ENCODE results near the gene HBG1. TPM values are rescaled to one million over a fixed set of nuclear protein-coding genes. Genes with fewer than 3 reads are reported as not detected.
"Not testable (repeated sequence)": the region's sequence is repeated elsewhere in the genome, so short reads cannot be mapped to it uniquely, and the experiment has no call there.

HBG1 gene
- total RNA-seq, 1 donor from 2014 or later = not detected

DNA sequence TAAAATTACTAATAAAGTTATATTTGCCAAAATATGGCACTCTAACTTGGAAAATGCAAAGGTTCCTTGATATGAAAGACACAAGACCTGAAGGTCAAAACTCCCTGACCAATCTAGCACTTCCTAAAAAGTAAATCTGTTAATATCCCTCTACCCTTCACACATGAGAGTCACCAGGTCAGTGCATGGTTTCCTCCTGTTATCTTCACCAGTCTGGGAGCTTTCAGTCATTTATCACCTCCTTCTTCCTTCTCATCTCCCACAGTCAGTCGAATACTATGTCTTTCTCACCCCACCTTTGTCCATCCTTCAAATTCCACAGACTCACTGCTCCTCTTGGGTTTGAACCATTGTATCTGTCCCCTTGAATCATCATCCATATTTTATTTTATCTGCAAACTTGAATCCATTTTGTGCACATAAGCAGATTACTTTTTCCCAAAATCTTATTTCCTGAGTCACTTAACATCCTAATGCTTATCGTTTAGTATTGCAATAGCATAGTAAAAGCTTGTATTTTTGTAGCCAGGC is 17.4 kb upstream of the HBG1 start:
- Mint-ChIP-seq H3K27ac (ENCODE audit: unreplicated experiment) (no peak overlapping the region), H3K27me3 (ENCODE audit: low read depth) (peaks cover 45% of the 10 kb centered on the region), H3K36me3 (ENCODE audit: low read depth) (no peaks in the 10 kb centered on the region), H3K9me3 (ENCODE audit: low read depth) (peaks cover 2% of the 10 kb centered on the region), H3K4me3 (ENCODE audit: unreplicated experiment) (no peak overlapping the region), H3K4me1 (ENCODE audit: low read depth) (no peaks in the 10 kb centered on the region)
- no peak for DNase-seq (ENCODE audit: low spot score)
- TF ChIP-seq, protein P1, sequence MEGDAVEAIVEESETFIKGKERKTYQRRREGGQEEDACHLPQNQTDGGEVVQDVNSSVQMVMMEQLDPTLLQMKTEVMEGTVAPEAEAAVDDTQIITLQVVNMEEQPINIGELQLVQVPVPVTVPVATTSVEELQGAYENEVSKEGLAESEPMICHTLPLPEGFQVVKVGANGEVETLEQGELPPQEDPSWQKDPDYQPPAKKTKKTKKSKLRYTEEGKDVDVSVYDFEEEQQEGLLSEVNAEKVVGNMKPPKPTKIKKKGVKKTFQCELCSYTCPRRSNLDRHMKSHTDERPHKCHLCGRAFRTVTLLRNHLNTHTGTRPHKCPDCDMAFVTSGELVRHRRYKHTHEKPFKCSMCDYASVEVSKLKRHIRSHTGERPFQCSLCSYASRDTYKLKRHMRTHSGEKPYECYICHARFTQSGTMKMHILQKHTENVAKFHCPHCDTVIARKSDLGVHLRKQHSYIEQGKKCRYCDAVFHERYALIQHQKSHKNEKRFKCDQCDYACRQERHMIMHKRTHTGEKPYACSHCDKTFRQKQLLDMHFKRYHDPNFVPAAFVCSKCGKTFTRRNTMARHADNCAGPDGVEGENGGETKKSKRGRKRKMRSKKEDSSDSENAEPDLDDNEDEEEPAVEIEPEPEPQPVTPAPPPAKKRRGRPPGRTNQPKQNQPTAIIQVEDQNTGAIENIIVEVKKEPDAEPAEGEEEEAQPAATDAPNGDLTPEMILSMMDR (IDR thresholded peaks at IDR 0.05) = no peak

DNA sequence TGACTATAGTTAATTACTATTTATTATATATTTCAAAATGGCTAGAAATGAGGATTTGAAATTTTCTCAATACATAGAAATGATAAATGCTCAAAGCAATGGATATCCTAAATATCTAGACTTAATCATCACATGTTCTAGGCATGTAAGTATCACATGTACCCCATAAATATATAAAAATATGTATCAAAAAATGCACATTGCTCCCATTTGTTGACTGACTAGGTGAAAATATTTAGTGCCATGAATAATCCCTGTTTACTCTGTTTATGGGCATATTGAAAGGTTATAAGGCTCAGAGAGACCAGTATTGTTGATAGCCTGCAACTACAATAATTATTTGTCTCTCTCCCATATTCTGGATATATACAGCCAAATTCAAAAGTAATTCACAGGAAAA is 17.0 kb upstream of the HBG1 start:
- Mint-ChIP-seq H3K9me3 (ENCODE audit: low read depth) (peaks cover 2% of the 10 kb centered on the region), H3K27ac (ENCODE audit: unreplicated experiment) (no peak overlapping the region), H3K4me1 (ENCODE audit: low read depth) (no peaks in the 10 kb centered on the region), H3K27me3 (ENCODE audit: low read depth) (peaks cover 45% of the 10 kb centered on the region), H3K36me3 (ENCODE audit: low read depth) (no peaks in the 10 kb centered on the region), H3K4me3 (ENCODE audit: unreplicated experiment) (no peak overlapping the region)
- TF ChIP-seq, protein P1 (IDR thresholded peaks at IDR 0.05) = no peak
- no peak for DNase-seq (ENCODE audit: low spot score)

DNA sequence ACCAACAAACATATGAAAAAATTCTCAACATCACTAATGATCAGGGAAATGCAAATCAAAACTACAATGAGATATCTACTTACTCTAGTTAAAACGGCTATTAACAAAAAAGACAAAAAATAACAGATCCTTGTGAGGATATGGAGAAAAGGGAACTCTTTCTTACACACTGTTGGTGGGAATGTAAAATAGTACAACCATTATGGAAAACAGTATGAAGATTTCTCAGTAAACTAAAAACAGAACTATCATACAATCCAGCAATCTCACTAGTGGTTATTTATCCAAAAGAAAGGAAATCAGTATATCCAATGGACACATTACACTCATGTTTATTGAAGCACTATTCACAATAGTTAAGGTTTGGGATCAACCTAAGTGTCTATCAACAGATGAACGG is 16.2 kb upstream of the HBG1 start:
- H3K27ac Mint-ChIP-seq (ENCODE audit: unreplicated experiment) = no peak overlapping the region
- H3K4me1 Mint-ChIP-seq (ENCODE audit: low read depth) = no peaks in the 10 kb centered on the region
- no peak overlapping the region for H3K4me3 Mint-ChIP-seq (ENCODE audit: unreplicated experiment)
- no peaks in the 10 kb centered on the region for H3K36me3 Mint-ChIP-seq (ENCODE audit: low read depth)
- H3K9me3 Mint-ChIP-seq (ENCODE audit: low read depth) = peaks cover 2% of the 10 kb centered on the region
- H3K27me3 Mint-ChIP-seq (ENCODE audit: low read depth) = peaks cover 49% of the 10 kb centered on the region
- no peak for DNase-seq (ENCODE audit: low spot score)
- TF ChIP-seq, protein P1 (IDR thresholded peaks at IDR 0.05) = no peak

DNA sequence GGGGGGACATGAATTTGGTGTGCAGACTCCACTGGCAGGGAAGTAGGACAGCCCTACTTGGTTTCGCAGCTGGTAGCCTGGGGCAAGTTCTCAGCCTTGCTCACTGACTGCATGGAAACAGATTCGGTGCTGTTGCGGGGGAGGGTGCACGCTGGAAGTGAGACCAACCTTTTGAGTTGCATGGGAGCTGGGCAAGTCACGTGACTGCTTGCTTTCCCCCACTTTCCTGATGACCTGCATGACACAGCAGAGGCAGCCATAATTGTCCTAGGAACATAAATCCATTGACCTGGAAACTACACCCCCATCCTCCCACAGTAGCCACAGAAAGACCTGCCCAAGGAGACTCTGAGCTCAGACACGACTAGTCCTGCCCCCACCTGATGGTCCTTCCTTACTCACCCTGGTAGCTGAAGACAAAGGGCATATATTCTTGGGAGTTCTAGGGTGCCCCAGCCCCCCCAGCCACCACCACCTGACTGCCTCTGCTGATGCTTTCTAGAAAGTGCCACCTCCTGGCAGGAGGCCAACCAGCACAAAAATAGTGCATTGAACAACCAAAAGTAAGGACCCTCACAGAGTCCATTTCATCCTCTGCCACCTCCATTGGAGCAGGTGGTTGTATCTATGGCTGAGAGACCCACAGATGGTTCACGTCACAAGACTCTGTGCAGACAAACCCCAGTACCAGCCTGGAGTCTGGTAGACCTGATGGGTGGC is 9.0 kb upstream of the HBG1 start:
- no peaks in the 10 kb centered on the region for H3K36me3 Mint-ChIP-seq (ENCODE audit: low read depth)

DNA sequence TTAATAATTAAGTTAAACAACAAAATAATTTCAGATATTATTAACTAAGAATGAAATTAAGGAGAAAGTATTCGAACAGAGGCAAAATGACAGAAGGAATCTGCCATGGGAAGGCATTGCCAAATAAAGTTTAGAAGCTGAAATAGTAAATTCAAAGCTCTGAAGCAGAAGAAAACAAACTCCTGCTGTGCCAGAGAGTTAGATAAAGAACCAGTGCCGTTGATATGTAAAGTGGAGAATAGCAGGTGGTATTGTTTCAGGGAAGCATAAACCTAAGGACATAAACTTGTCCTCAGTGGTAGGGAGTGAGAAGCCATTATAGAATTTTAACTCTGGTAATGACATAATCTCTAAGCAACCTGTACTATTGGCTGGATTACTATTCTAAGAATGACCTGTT is 7.6 kb upstream of the HBG1 start:
- H3K27ac Mint-ChIP-seq (ENCODE audit: unreplicated experiment) = no peak overlapping the region
- H3K4me3 Mint-ChIP-seq (ENCODE audit: unreplicated experiment) = no peak overlapping the region
- H3K36me3 Mint-ChIP-seq (ENCODE audit: low read depth) = no peaks in the 10 kb centered on the region

More for the DNA sequence above, 9.0 kb upstream of the HBG1 start:
- Mint-ChIP-seq H3K9me3 (ENCODE audit: low read depth) (peaks cover 17% of the 10 kb centered on the region), H3K4me1 (ENCODE audit: low read depth) (no peaks in the 10 kb centered on the region), H3K27me3 (ENCODE audit: low read depth) (peaks cover 28% of the 10 kb centered on the region), H3K4me3 (ENCODE audit: unreplicated experiment) (no peak overlapping the region), H3K27ac (ENCODE audit: unreplicated experiment) (no peak overlapping the region)
- TF ChIP-seq, protein P1 (IDR thresholded peaks at IDR 0.05) = no peak
- DNase-seq (ENCODE audit: low spot score) = no peak

DNA sequence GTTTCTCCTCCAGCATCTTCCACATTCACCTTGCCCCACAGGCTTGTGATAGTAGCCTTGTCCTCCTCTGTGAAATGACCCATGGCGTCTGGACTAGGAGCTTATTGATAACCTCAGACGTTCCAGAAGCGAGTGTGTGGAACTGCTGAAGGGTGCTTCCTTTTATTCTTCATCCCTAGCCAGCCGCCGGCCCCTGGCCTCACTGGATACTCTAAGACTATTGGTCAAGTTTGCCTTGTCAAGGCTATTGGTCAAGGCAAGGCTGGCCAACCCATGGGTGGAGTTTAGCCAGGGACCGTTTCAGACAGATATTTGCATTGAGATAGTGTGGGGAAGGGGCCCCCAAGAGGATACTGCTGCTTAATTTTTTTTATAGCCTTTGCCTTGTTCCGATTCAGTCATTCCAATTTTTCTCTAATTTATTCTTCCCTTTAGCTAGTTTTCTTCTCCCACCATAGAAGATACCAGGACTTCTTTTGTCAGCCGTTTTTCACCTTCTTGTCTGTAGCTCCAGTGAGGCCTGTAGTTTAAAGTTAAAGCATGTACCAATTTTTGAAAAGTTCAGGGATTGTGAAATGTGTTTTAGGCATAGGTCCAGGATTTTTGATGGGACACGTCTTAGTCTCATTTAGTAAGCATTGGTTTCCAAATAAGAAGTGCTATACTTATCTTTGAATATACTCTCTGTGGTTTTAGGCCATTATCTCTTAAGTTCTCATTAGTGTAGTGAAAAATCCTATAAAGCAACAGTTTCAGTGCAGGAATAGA is 5.2 kb upstream of the HBG1 start, which contains the start of gene HBG2:
TSS of gene HBG2 (minus strand) at position 136 of the 768 bp plus-strand sequence. CDS start at position 83, 53 bp downstream.
- not testable (repeated sequence) for DNase-seq (ENCODE audit: low spot score); H3K27ac Mint-ChIP-seq (ENCODE audit: unreplicated experiment); H3K4me1 Mint-ChIP-seq (ENCODE audit: low read depth); H3K36me3 Mint-ChIP-seq (ENCODE audit: low read depth); H3K9me3 Mint-ChIP-seq (ENCODE audit: low read depth); H3K4me3 Mint-ChIP-seq (ENCODE audit: unreplicated experiment)
- H3K27me3 Mint-ChIP-seq (ENCODE audit: low read depth) = peaks cover 19% of the 10 kb centered on the region

More for the DNA sequence above, 7.6 kb upstream of the HBG1 start:
- no peaks in the 10 kb centered on the region for H3K4me1 Mint-ChIP-seq (ENCODE audit: low read depth)
- peaks cover 15% of the 10 kb centered on the region for H3K9me3 Mint-ChIP-seq (ENCODE audit: low read depth)
- TF ChIP-seq, protein P1 (IDR thresholded peaks at IDR 0.05) = no peak
- peaks cover 27% of the 10 kb centered on the region for H3K27me3 Mint-ChIP-seq (ENCODE audit: low read depth)
- no peak for DNase-seq (ENCODE audit: low spot score)

DNA sequence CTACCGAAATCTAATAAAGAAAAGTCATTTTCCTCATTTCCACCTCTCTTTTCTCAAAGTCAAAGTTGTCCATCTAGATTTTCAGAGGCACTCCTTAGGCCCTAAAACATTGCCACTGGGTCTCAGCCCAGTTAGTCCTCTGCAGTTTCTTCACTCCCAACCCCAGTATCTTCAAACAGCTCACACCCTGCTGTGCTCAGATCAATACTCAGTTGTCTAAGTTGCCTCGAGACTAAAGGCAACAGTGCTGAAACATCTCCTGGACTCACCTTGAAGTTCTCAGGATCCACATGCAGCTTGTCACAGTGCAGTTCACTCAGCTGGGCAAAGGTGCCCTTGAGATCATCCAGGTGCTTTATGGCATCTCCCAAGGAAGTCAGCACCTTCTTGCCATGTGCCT is 4.4 kb upstream of the HBG1 start:
- H3K4me1 Mint-ChIP-seq (ENCODE audit: low read depth); DNase-seq (ENCODE audit: low spot score); H3K9me3 Mint-ChIP-seq (ENCODE audit: low read depth); H3K36me3 Mint-ChIP-seq (ENCODE audit: low read depth); H3K27ac Mint-ChIP-seq (ENCODE audit: unreplicated experiment); H3K4me3 Mint-ChIP-seq (ENCODE audit: unreplicated experiment): not testable (repeated sequence)
- peaks cover 16% of the 10 kb centered on the region for H3K27me3 Mint-ChIP-seq (ENCODE audit: low read depth)

Measured in chondrocyte (in vitro differentiated cells).